Stomach (tissue), 4 donors: ENCODE data around the gene TCFL5.

Source experiments
- EP300 ChIP-seq: sonication (generic); formaldehyde crosslinking; IDR thresholded peaks from one replicate; pipeline ENCODE4 v1.6.1; 2017; ENCODE audit warnings: antibody characterized with exemption
- POLR2AphosphoS5 ChIP-seq, 3 donors: sonication (generic); formaldehyde crosslinking; IDR thresholded peaks; one replicate each; pipeline ENCODE4 v1.6.1; 2016; ENCODE audit warnings: antibody characterized with exemption in 3 of 3
- TF ChIP-seq, protein P1 (sequence below), 7 experiments: fragments of 450-650 bp in 4 of 7; fragments of 200-600 bp in 3 of 7; sonication (generic) in 3 of 7; IDR thresholded peaks; one replicate each; pipeline ENCODE4 v1.5.1; 2016 to 2019; ENCODE audit warnings: antibody characterized with exemption in 7 of 7, control low read depth in 2 of 7, mild to moderate bottlenecking in 1 of 7

DNA sequence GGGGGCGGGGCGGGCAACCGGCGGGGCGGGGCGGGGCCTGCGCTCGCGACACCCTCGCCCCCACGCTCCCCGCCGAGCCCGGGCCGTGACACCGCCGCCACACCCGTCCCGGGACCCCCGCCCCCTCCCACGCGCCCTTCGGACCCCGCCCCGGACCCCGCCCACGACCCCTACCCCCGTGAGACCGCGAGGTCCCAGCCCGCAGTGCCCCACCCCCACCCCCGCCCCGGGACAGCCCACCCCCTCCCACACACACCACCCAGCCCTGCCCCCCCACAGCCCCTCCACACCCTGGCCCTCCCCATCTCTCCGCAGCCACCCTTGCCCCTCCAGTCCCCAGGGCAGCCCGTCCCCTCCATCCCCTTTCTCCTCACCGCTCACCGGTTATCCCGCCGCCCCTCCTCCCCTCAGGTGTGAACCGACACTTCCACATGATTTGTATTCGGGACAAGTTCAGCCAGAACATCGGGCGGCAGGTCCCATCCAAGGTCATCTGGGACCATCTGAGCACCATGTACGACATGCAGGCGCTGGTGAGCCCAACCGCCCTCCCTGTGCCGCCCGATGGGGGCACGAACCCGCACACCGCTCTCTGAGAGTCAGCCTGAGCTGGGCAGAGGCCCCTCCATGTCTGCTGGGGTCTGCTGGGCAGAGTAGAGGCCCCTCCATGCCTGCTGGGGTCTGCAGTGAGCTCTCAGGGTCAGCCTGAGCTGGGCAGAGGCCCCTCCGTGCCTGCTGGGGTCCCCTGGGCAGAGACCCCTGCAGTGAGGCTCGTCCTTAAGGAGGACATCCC lies 64.7 kb downstream of the TCFL5 start:
- TF ChIP-seq, protein P1, sequence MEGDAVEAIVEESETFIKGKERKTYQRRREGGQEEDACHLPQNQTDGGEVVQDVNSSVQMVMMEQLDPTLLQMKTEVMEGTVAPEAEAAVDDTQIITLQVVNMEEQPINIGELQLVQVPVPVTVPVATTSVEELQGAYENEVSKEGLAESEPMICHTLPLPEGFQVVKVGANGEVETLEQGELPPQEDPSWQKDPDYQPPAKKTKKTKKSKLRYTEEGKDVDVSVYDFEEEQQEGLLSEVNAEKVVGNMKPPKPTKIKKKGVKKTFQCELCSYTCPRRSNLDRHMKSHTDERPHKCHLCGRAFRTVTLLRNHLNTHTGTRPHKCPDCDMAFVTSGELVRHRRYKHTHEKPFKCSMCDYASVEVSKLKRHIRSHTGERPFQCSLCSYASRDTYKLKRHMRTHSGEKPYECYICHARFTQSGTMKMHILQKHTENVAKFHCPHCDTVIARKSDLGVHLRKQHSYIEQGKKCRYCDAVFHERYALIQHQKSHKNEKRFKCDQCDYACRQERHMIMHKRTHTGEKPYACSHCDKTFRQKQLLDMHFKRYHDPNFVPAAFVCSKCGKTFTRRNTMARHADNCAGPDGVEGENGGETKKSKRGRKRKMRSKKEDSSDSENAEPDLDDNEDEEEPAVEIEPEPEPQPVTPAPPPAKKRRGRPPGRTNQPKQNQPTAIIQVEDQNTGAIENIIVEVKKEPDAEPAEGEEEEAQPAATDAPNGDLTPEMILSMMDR (IDR thresholded peaks at IDR 0.05) = no peak
- TF ChIP-seq POLR2AphosphoS5 (IDR thresholded peaks at IDR 0.05) = no peak
- no peak for TF ChIP-seq EP300
